Right ventricle myocardium inferior (tissue), 1 donor: Measurements from ENCODE around the gene USP17L12. TPM values are rescaled to one million over a fixed set of nuclear protein-coding genes. Genes with fewer than 3 reads are reported as not detected.
"Not testable (repeated sequence)": the region's sequence is repeated elsewhere in the genome, so short reads cannot be mapped to it uniquely, and the experiment has no call there.

Experiments used
- ATAC-seq: fragments of 200-7000 bp; cut with Tn5 transposase; one replicate; pipeline ENCODE4 v1.9.1; 2020; ENCODE audit warnings: mild to moderate bottlenecking, moderate library complexity
- DNase-seq: peaks from one replicate; pipeline ENCODE4 v3.0.0; 2021; ENCODE audit errors: missing footprints
- intact Hi-C: fragments of 100-400 bp; cut with DNase I; formaldehyde crosslinking; loops from one replicate; pipeline ENCODE4 v1.11.0; 2022
- long read RNA-seq: library from polyadenylated mRNA; unstranded; transcript quantifications from one replicate; pipeline ENCODE4 v2.0.0, GENCODE V29; 2021
- total RNA-seq: library from RNA; stranded (reverse); fragmentation: NEBNext Ultra II Directional; extraction: Animal tissue kit (Norgen Biotek cat#: 25700); gene quantifications from one replicate; pipeline ENCODE4 v1.2.1, GENCODE V29; 2021
- donor health status: DM: no; HTN: yes; CAD: no; lungs with severe emphysema.

USP17L12 gene, protein sequence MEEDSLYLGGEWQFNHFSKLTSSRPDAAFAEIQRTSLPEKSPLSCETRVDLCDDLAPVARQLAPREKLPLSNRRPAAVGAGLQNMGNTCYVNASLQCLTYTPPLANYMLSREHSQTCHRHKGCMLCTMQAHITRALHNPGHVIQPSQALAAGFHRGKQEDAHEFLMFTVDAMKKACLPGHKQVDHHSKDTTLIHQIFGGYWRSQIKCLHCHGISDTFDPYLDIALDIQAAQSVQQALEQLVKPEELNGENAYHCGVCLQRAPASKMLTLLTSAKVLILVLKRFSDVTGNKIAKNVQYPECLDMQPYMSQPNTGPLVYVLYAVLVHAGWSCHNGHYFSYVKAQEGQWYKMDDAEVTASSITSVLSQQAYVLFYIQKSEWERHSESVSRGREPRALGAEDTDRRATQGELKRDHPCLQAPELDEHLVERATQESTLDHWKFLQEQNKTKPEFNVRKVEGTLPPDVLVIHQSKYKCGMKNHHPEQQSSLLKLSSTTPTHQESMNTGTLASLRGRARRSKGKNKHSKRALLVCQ
- not detected for total RNA-seq
- long read RNA-seq, result 0 reads

DNA sequence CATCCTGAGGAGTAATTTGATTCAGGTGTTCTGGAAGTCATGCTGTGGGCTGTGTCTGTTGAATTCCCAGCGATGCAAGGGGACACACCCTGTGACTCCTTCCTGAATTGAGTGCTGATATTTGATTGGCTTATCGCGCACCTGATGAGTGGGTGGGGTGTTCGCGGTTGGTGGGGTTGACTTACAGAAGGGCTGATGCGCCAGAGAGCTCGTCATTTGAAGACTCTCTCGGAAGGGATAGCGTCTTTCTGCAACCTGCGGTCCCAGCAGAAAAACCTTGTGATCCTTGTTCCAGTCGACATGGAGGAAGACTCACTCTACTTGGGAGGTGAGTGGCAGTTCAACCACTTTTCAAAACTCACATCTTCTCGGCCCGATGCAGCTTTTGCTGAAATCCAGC lies at the start of gene USP17L12:
Gene USP17L12, plus strand, starts transcription at position 301 of the 400 bp plus-strand sequence. Its CDS starts 0 bp downstream, at position 301.
- ATAC-seq, DNase-seq, intact Hi-C loops: not testable (repeated sequence)

- intact Hi-C loops, ATAC-seq, DNase-seq: not testable (repeated sequence)
Observed at GRCh38 chr4:9210357-9210756, 9.6 kb upstream of the USP17L12 start, which contains the start of gene USP17L10. TSS of gene USP17L10 (plus strand) at chr4:9210657. CDS start at chr4:9210657, 0 bp downstream.

- intact Hi-C loops, ATAC-seq: not testable (repeated sequence)
- peak; percentile 61 for DNase-seq
Observed at GRCh38 chr4:9214701-9215100, 5.3 kb upstream of the USP17L12 start.

DNA sequence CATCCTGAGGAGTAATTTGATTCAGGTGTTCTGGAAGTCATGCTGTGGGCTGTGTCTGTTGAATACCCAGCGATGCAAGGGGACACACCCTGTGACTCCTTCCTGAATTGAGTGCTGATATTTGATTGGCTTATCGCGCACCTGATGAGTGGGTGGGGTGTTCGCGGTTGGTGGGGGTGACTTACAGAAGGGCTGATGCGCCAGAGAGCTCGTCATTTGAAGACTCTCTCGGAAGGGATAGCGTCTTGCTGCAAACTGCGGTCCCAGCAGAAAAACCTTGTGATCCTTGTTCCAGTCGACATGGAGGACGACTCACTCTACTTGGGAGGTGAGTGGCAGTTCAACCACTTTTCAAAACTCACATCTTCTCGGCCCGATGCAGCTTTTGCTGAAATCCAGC lies 4.8 kb upstream of the USP17L12 start, which contains the start of gene USP17L11:
Gene USP17L11, plus strand, starts transcription at position 301 of the 400 bp plus-strand sequence. Its CDS starts 0 bp downstream, at position 301.
- ATAC-seq, intact Hi-C loops, DNase-seq: not testable (repeated sequence)

GRCh38 chr4:9224596-9224995 lies 4.6 kb downstream of the USP17L12 start, which contains the start of gene USP17L13:
TSS of gene USP17L13 (plus strand) at chr4:9224896. CDS start at chr4:9224896, 0 bp downstream.
- ATAC-seq, intact Hi-C loops, DNase-seq: not testable (repeated sequence)

DNA sequence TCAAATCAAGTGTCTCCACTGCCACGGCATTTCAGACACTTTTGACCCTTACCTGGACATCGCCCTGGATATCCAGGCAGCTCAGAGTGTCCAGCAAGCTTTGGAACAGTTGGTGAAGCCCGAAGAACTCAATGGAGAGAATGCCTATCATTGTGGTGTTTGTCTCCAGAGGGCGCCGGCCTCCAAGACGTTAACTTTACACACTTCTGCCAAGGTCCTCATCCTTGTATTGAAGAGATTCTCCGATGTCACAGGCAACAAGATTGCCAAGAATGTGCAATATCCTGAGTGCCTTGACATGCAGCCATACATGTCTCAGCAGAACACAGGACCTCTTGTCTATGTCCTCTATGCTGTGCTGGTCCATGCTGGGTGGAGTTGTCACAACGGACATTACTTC lies 10.3 kb downstream of the USP17L12 start:
- ATAC-seq, intact Hi-C loops, DNase-seq: not testable (repeated sequence)

DNA sequence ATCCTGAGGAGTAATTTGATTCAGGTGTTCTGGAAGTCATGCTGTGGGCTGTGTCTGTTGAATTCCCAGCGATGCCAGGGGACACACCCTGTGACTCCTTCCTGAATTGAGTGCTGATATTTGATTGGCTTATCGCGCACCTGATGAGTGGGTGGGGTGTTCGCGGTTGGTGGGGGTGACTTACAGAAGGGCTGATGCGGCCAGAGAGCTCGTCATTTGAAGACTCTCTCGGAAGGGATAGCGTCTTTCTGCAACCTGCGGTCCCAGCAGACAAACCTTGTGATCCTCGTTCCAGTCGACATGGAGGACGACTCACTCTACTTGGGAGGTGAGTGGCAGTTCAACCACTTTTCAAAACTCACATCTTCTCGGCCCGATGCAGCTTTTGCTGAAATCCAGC lies 14.1 kb downstream of the USP17L12 start, which contains the start of gene USP17L15:
Gene USP17L15, plus strand, starts transcription at position 301 of the 400 bp plus-strand sequence. Its CDS starts 0 bp downstream, at position 301.
- not testable (repeated sequence) for DNase-seq

GRCh38 chr4:9238461-9238860 lies 18.5 kb downstream of the USP17L12 start:
- ATAC-seq, intact Hi-C loops: not testable (repeated sequence)
- peak; percentile 35 for DNase-seq

More for the DNA sequence above, 14.1 kb downstream of the USP17L12 start, which contains the start of gene USP17L15:
- intact Hi-C loops, ATAC-seq: not testable (repeated sequence)

- ATAC-seq, DNase-seq, intact Hi-C loops: not testable (repeated sequence)
Observed at GRCh38 chr4:9243579-9243978, 23.6 kb downstream of the USP17L12 start, which contains the start of gene USP17L17. TSS of gene USP17L17 (plus strand) at chr4:9243879. CDS start at chr4:9243879, 0 bp downstream.

DNA sequence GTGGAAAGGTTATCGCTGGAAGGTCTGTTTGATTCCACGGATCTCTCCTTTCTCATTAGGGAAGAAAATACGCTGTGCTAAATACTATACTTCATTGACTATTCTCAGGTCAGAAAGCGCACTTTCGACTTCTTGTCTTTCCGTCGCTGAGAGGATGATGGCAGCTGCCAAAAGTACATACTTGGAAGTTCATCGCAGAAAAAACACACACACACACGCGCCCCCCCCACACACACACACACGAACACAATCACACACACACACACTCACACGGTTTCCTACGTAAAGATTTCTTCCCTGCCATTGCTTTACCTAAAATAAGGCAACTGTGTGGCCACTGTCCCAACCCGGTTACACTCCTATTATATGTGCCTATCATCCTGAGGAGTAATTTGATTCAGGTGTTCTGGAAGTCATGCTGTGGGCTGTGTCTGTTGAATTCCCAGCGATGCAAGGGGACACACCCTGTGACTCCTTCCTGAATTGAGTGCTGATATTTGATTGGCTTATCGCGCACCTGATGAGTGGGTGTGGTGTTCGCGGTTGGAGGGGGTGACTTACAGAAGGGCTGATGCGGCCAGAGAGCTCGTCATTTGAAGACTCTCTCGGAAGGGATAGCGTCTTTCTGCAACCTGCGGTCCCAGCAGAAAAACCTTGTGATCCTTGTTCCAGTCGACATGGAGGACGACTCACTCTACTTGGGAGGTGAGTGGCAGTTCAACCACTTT lies 28.2 kb downstream of the USP17L12 start, which contains the start of gene USP17L18:
Gene USP17L18, plus strand, starts transcription at position 678 of the 728 bp plus-strand sequence. Its CDS starts 0 bp downstream, at position 678.
- DNase-seq, result peak; percentile 1
- ATAC-seq, intact Hi-C loops: not testable (repeated sequence)

DNA sequence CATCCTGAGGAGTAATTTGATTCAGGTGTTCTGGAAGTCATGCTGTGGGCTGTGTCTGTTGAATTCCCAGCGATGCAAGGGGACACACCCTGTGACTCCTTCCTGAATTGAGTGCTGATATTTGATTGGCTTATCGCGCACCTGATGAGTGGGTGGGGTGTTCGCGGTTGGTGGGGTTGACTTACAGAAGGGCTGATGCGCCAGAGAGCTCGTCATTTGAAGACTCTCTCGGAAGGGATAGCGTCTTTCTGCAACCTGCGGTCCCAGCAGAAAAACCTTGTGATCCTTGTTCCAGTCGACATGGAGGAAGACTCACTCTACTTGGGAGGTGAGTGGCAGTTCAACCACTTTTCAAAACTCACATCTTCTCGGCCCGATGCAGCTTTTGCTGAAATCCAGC lies 33.1 kb downstream of the USP17L12 start, which contains the start of gene USP17L19:
Gene USP17L19, plus strand, starts transcription at position 301 of the 400 bp plus-strand sequence. Its CDS starts 0 bp downstream, at position 301.
- DNase-seq, intact Hi-C loops, ATAC-seq: not testable (repeated sequence)

DNA sequence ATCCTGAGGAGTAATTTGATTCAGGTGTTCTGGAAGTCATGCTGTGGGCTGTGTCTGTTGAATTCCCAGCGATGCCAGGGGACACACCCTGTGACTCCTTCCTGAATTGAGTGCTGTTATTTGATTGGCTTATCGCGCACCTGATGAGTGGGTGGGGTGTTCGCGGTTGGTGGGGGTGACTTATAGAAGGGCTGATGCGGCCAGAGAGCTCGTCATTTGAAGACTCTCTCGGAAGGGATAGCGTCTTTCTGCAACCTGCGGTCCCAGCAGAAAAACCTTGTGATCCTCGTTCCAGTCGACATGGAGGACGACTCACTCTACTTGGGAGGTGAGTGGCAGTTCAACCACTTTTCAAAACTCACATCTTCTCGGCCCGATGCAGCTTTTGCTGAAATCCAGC lies 37.9 kb downstream of the USP17L12 start, which contains the start of gene USP17L20:
Gene USP17L20, plus strand, starts transcription at position 301 of the 400 bp plus-strand sequence. Its CDS starts 0 bp downstream, at position 301.
- ATAC-seq, DNase-seq, intact Hi-C loops: not testable (repeated sequence)

- DNase-seq, intact Hi-C loops, ATAC-seq: not testable (repeated sequence)
Observed at GRCh38 chr4:9262572-9262971, 42.6 kb downstream of the USP17L12 start, which contains the start of gene USP17L21. TSS of gene USP17L21 (plus strand) at chr4:9262872. CDS start at chr4:9262872, 0 bp downstream.

- DNase-seq, intact Hi-C loops, ATAC-seq: not testable (repeated sequence)
Observed at GRCh38 chr4:9267319-9267718, 47.4 kb downstream of the USP17L12 start, which contains the start of gene USP17L22. TSS of gene USP17L22 (plus strand) at chr4:9267619. CDS start at chr4:9267619, 0 bp downstream.
